K562 (cell line): Measurements from ENCODE around the gene HSPA1B. TPM values are rescaled to one million over a fixed set of nuclear protein-coding genes. Genes with fewer than 3 reads are reported as not detected.

ENCODE experiments used
- CBX8 ChIP-seq: fragments of 200-600 bp; sonication (generic); IDR thresholded peaks from 2 replicates; pipeline ENCODE4 v1.6.1; 2012; ENCODE audit warnings: borderline replicate concordance, mixed run types, low read depth, mild to moderate bottlenecking, moderate library complexity, mixed read lengths, low read length, control low read depth, inconsistent platforms; ENCODE audit not compliant: poor library complexity, severe bottlenecking; ENCODE audit errors: extremely low read depth
- SIRT6 ChIP-seq: IDR thresholded peaks from one replicate; pipeline ENCODE4 v1.6.1; 2012; ENCODE audit warnings: low read depth, mild to moderate bottlenecking, control low read depth, inconsistent platforms, low read length, moderate library complexity
- ZBTB40 ChIP-seq, 2 experiments: fragments of 450-650 bp in 1 of 2; sonication (generic) in 1 of 2; formaldehyde crosslinking in 1 of 2; IDR thresholded peaks; 2 replicates each; pipeline versions ENCODE4 v1.7.1 to v1.9.0; 2016 to 2022; ENCODE audit warnings: inconsistent platforms in 1 of 2, mild to moderate bottlenecking in 1 of 2, missing genetic modification reagents in 1 of 2
- polyA plus RNA-seq, 8 experiments: library from polyadenylated mRNA; depleted of rRNA in 4 of 8; stranded (reverse) in 5 of 8; unstranded in 3 of 8; fragments of >200 nt; fragmentation: Nextera tagmentation in 2 of 8; fragmentation: Illumina TruSeq in 1 of 8; extraction: Ambion mirVana in 2 of 8; extraction: Trizol in 1 of 8; gene quantifications; 2 replicates each; pipeline versions ENCODE4 v1.2.1 to v1.2.3, GENCODE V29; 2011 to 2014; ENCODE audit warnings: inconsistent platforms in 1 of 8, missing spikeins in 1 of 8
- total RNA-seq, 7 experiments: library from RNA; depleted of rRNA in 6 of 7; stranded (reverse); fragments of >200 nt in 6 of 7; fragmentation: Illumina TruSeq in 2 of 7; extraction: Trizol in 2 of 7; gene quantifications; 2 replicates each; pipeline versions ENCODE4 v1.2.1 to v1.2.3, GENCODE V29; 2011 to 2021; ENCODE audit warnings: low replicate concordance in 1 of 7
- TF ChIP-seq, protein P1 (sequence below): fragments of 200-600 bp; sonication (generic); IDR thresholded peaks from one replicate; pipeline ENCODE4 v1.6.1; 2012; ENCODE audit warnings: mild to moderate bottlenecking, low read depth, low read length, inconsistent platforms

The HSPA1B gene
- total and polyA plus RNA-seq, 9 of the 15 experiments (the other 6 are each of a cell fraction or from before 2014, with no cell fraction given), result 0.27 to 227 (median 51.2) TPM

DNA sequence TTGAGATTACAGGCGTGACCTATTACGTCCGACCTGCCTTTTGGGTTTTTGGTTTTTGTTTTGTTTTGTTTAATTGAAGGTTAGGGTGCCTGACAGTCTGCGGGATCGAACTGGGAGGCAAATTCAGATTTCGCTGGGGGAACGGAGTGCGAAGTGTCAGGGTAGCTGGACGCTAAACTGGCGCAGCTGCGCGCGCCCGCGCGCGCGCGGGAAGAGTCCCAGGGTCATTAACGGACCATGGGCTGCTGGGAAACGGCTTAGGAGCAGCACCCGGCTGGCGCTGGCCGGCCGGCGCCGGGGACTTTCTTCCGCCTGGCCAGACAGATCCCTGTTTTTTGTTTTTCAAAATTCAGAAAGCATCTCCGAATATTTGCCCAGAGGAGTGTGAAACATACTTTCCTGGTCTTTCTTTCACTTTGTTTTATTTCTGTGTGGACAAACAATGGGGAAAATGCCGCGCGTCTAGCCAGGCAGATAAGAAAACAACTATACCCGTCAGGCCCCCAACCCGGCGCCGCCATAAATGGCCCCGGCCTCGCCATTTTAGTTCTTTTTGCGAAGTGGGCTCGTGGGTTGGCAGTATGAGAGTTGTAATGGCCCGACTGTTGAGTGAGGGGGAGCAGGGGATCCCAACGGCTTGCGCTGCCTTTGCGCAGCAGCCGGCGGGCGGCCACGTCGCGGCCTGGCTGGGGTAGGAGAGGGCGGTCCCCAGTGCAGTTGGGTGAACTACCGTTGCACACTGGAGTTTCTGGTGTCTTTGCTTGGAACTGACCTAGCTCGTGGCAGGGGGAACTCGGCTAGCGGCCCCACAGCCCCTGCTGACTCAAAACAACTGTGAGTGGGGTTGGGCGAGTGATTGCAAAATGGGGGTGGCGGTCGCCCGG is 7.1 kb downstream of the HSPA1B start (continued):
- TF ChIP-seq CBX8 (no peak), ZBTB40 (IDR thresholded peaks at IDR 0.05) (peak; percentile 67), ZBTB40 (CRISPR knock-in tag; IDR thresholded peaks at IDR 0.05) (no peak), SIRT6 (peak; percentile 81)
- TF ChIP-seq, protein P1, sequence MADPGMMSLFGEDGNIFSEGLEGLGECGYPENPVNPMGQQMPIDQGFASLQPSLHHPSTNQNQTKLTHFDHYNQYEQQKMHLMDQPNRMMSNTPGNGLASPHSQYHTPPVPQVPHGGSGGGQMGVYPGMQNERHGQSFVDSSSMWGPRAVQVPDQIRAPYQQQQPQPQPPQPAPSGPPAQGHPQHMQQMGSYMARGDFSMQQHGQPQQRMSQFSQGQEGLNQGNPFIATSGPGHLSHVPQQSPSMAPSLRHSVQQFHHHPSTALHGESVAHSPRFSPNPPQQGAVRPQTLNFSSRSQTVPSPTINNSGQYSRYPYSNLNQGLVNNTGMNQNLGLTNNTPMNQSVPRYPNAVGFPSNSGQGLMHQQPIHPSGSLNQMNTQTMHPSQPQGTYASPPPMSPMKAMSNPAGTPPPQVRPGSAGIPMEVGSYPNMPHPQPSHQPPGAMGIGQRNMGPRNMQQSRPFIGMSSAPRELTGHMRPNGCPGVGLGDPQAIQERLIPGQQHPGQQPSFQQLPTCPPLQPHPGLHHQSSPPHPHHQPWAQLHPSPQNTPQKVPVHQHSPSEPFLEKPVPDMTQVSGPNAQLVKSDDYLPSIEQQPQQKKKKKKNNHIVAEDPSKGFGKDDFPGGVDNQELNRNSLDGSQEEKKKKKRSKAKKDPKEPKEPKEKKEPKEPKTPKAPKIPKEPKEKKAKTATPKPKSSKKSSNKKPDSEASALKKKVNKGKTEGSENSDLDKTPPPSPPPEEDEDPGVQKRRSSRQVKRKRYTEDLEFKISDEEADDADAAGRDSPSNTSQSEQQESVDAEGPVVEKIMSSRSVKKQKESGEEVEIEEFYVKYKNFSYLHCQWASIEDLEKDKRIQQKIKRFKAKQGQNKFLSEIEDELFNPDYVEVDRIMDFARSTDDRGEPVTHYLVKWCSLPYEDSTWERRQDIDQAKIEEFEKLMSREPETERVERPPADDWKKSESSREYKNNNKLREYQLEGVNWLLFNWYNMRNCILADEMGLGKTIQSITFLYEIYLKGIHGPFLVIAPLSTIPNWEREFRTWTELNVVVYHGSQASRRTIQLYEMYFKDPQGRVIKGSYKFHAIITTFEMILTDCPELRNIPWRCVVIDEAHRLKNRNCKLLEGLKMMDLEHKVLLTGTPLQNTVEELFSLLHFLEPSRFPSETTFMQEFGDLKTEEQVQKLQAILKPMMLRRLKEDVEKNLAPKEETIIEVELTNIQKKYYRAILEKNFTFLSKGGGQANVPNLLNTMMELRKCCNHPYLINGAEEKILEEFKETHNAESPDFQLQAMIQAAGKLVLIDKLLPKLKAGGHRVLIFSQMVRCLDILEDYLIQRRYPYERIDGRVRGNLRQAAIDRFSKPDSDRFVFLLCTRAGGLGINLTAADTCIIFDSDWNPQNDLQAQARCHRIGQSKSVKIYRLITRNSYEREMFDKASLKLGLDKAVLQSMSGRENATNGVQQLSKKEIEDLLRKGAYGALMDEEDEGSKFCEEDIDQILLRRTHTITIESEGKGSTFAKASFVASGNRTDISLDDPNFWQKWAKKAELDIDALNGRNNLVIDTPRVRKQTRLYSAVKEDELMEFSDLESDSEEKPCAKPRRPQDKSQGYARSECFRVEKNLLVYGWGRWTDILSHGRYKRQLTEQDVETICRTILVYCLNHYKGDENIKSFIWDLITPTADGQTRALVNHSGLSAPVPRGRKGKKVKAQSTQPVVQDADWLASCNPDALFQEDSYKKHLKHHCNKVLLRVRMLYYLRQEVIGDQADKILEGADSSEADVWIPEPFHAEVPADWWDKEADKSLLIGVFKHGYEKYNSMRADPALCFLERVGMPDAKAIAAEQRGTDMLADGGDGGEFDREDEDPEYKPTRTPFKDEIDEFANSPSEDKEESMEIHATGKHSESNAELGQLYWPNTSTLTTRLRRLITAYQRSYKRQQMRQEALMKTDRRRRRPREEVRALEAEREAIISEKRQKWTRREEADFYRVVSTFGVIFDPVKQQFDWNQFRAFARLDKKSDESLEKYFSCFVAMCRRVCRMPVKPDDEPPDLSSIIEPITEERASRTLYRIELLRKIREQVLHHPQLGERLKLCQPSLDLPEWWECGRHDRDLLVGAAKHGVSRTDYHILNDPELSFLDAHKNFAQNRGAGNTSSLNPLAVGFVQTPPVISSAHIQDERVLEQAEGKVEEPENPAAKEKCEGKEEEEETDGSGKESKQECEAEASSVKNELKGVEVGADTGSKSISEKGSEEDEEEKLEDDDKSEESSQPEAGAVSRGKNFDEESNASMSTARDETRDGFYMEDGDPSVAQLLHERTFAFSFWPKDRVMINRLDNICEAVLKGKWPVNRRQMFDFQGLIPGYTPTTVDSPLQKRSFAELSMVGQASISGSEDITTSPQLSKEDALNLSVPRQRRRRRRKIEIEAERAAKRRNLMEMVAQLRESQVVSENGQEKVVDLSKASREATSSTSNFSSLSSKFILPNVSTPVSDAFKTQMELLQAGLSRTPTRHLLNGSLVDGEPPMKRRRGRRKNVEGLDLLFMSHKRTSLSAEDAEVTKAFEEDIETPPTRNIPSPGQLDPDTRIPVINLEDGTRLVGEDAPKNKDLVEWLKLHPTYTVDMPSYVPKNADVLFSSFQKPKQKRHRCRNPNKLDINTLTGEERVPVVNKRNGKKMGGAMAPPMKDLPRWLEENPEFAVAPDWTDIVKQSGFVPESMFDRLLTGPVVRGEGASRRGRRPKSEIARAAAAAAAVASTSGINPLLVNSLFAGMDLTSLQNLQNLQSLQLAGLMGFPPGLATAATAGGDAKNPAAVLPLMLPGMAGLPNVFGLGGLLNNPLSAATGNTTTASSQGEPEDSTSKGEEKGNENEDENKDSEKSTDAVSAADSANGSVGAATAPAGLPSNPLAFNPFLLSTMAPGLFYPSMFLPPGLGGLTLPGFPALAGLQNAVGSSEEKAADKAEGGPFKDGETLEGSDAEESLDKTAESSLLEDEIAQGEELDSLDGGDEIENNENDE, result peak; percentile 68
